Measurements from ENCODE around the gene KLK10.

- TF ChIP-seq CTCF (IDR thresholded peaks at IDR 0.05) (no peak), POLR2A (IDR thresholded peaks at IDR 0.05) (no peak)
Observed at GRCh38 chr19:50975766-50976165, 43.7 kb downstream of the KLK10 start.

Data from heart left ventricle (tissue), 13 donors.